Astrocyte (in vitro differentiated cells and primary cell): ENCODE data around the gene TTLL8. TPM values are rescaled to one million over a fixed set of nuclear protein-coding genes. Genes with fewer than 3 reads are reported as not detected.

ENCODE experiments used
- DNase-seq: peaks from one replicate; pipeline ENCODE4 v3.0.0-alpha.2; 2010; ENCODE audit warnings: low read depth
- FAIRE-seq: peaks from 2 replicates; lab custom pipeline; 2011; peaks lifted over from hg19 to GRCh38; lab: Jason Lieb, UNC
- H2AFZ ChIP-seq: 2 replicates; pipeline ENCODE4 v1.6.0; 2012; ENCODE audit warnings: low read depth, low read length, inconsistent platforms
- H3K27ac ChIP-seq: 2 replicates; pipeline ENCODE4 v1.5.1; 2011; ENCODE audit warnings: low read depth, low read length, inconsistent platforms
- H3K27me3 ChIP-seq: 2 replicates; pipeline ENCODE4 v1.6.0; 2011; ENCODE audit warnings: low read length, inconsistent platforms; ENCODE audit not compliant: insufficient read depth
- H3K36me3 ChIP-seq: 2 replicates; pipeline ENCODE4 v1.5.1; 2011; ENCODE audit warnings: low read length, inconsistent platforms; ENCODE audit not compliant: insufficient read depth
- H3K4me1 ChIP-seq: 2 replicates; pipeline ENCODE4 v1.5.1; 2011; ENCODE audit warnings: low read length, inconsistent platforms; ENCODE audit not compliant: insufficient read depth
- H3K4me2 ChIP-seq: 2 replicates; pipeline ENCODE4 v1.6.0; 2012; ENCODE audit warnings: low read length, inconsistent platforms
- H3K4me3 ChIP-seq: 2 replicates; pipeline ENCODE4 v1.5.1; 2011; ENCODE audit warnings: low read depth, mild to moderate bottlenecking, low read length, inconsistent platforms; ENCODE audit not compliant: insufficient read depth
- H3K79me2 ChIP-seq: 2 replicates; pipeline ENCODE4 v1.6.0; 2012; ENCODE audit warnings: mild to moderate bottlenecking, low read length, inconsistent platforms; ENCODE audit not compliant: insufficient read depth
- H3K9ac ChIP-seq: 2 replicates; pipeline ENCODE4 v1.6.0; 2012; ENCODE audit warnings: mild to moderate bottlenecking, low read length, inconsistent platforms
- H3K9me3 ChIP-seq: 2 replicates; pipeline ENCODE4 v1.5.1; 2012; ENCODE audit warnings: low read depth, mild to moderate bottlenecking, low read length, inconsistent platforms; ENCODE audit not compliant: insufficient read depth
- H4K20me1 ChIP-seq: 2 replicates; pipeline ENCODE4 v1.6.0; 2012; ENCODE audit warnings: low read length, inconsistent platforms; ENCODE audit not compliant: insufficient read depth
- H3K27ac Mint-ChIP-seq: one replicate; pipeline ENCODE4 v1.8.0; 2021; ENCODE audit warnings: mild to moderate bottlenecking, mixed read lengths; ENCODE audit not compliant: unreplicated experiment
- H3K27me3 Mint-ChIP-seq: one replicate; pipeline ENCODE4 v1.8.0; 2021; ENCODE audit warnings: low read depth, mixed read lengths; ENCODE audit not compliant: unreplicated experiment
- H3K36me3 Mint-ChIP-seq: one replicate; pipeline ENCODE4 v1.8.0; 2021; ENCODE audit warnings: low read depth, mixed read lengths; ENCODE audit not compliant: unreplicated experiment
- H3K4me1 Mint-ChIP-seq: one replicate; pipeline ENCODE4 v1.8.0; 2021; ENCODE audit warnings: low read depth, mixed read lengths; ENCODE audit not compliant: unreplicated experiment
- H3K4me3 Mint-ChIP-seq: one replicate; pipeline ENCODE4 v1.8.0; 2021; ENCODE audit warnings: mild to moderate bottlenecking, moderate library complexity, mixed read lengths; ENCODE audit not compliant: unreplicated experiment
- H3K9me3 Mint-ChIP-seq: one replicate; pipeline ENCODE4 v1.8.0; 2021; ENCODE audit warnings: mild to moderate bottlenecking, mixed read lengths; ENCODE audit not compliant: unreplicated experiment
- CTCF ChIP-seq: IDR thresholded peaks from 2 replicates; pipeline ENCODE4 v1.5.1; 2011; ENCODE audit warnings: low read depth, mild to moderate bottlenecking, inconsistent platforms, low read length, moderate library complexity; ENCODE audit not compliant: insufficient read depth
- EZH2 ChIP-seq: IDR thresholded peaks from 2 replicates; pipeline ENCODE4 v1.6.1; 2012; ENCODE audit warnings: mild to moderate bottlenecking, low read length, inconsistent platforms; ENCODE audit not compliant: insufficient read depth
- total RNA-seq: library from RNA; stranded (reverse); gene quantifications from 2 replicates; pipeline ENCODE4 v1.2.1, GENCODE V29; 2021

The TTLL8 gene
- total RNA-seq, 1 donor from 2014 or later, result not detected

DNA sequence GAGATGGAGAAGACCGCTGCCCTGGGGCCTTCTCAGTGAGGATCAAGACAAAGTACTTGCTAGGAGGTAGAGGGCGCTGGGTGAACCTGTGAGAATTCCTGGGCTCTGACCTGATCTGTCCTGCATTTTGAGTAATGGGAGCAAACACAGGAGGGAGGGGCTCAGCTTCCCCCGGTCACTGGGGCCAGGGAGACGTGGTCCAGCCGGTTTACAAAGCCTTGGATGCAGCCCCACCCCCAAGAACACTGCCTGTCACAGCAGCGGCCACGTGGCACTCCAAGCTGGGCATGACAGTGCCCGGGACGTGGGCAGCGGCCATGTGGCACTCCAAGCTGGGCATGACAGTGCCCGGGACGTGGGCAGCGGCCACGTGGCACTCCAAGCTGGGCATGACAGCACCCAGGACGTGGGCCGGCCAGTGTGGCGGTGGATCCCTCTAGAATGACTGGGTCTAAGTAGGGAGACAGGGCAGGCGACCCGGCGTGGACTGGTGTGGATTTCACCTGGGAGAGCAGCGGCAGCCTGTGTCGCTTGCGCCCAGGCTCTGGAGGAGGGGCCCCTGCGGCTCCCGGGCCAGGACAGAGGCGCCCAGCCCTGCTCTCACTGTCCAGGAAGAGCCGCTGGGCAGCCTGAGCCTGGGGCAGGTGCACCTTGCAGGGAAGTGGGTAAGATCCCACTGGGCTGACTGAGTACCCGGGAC, 2.5 kb upstream of the TTLL8 start:
- Mint-ChIP-seq H3K27me3 (peaks cover 36% of the 10 kb centered on the region), H3K9me3 (no peaks in the 10 kb centered on the region), H3K36me3 (peaks cover 3% of the 10 kb centered on the region), H3K27ac (no peak overlapping the region), H3K4me3 (no peak overlapping the region), H3K4me1 (peaks cover 2% of the 10 kb centered on the region)
- Histone ChIP-seq H3K79me2 (no peaks in the 10 kb centered on the region), H3K9me3 (no peaks in the 10 kb centered on the region), H3K9ac (no peak overlapping the region), H3K36me3 (no peaks in the 10 kb centered on the region), H4K20me1 (no peaks in the 10 kb centered on the region), H3K27ac (no peak overlapping the region), H3K4me2 (no peak overlapping the region), H3K27me3 (peaks cover 14% of the 10 kb centered on the region), H2AFZ (no peak overlapping the region), H3K4me1 (no peaks in the 10 kb centered on the region), H3K4me3 (no peak overlapping the region)
- no peak for FAIRE-seq
- no peak for DNase-seq
- TF ChIP-seq EZH2 (no peak), CTCF (no peak)

GRCh38 chr22:50059881-50060262, 1.8 kb upstream of the TTLL8 start:
- Histone ChIP-seq H3K9me3 (no peaks in the 10 kb centered on the region), H4K20me1 (no peaks in the 10 kb centered on the region), H3K4me2 (no peak overlapping the region), H3K36me3 (no peaks in the 10 kb centered on the region), H2AFZ (no peak overlapping the region), H3K9ac (no peak overlapping the region), H3K4me3 (no peak overlapping the region), H3K27ac (no peak overlapping the region), H3K4me1 (no peaks in the 10 kb centered on the region), H3K79me2 (no peaks in the 10 kb centered on the region), H3K27me3 (peaks cover 12% of the 10 kb centered on the region)
- FAIRE-seq (no peak), DNase-seq (no peak)
- no peak overlapping the region for H3K4me3 Mint-ChIP-seq
- TF ChIP-seq EZH2, result no peak
- TF ChIP-seq CTCF, result no peak
- H3K27me3 Mint-ChIP-seq, result peaks cover 36% of the 10 kb centered on the region
- H3K9me3 Mint-ChIP-seq, result no peaks in the 10 kb centered on the region
- H3K4me1 Mint-ChIP-seq, result peaks cover 2% of the 10 kb centered on the region
- no peak overlapping the region for H3K27ac Mint-ChIP-seq
- peaks cover 4% of the 10 kb centered on the region for H3K36me3 Mint-ChIP-seq
